GM12892 (cell line): ENCODE data around the gene MED22.

Source experiments
- POLR2A ChIP-seq: IDR thresholded peaks from 2 replicates; pipeline ENCODE4 v1.6.1; 2011; ENCODE audit warnings: low read depth, low read length, control low read depth
- POLR2AphosphoS5 ChIP-seq: IDR thresholded peaks from 2 replicates; pipeline ENCODE4 v1.6.1; 2011; ENCODE audit warnings: low read depth, low read length, control low read depth
- TAF1 ChIP-seq: IDR thresholded peaks from 2 replicates; pipeline ENCODE4 v1.6.1; 2011; ENCODE audit warnings: low read depth, mild to moderate bottlenecking, control low read depth, low read length, borderline replicate concordance

DNA sequence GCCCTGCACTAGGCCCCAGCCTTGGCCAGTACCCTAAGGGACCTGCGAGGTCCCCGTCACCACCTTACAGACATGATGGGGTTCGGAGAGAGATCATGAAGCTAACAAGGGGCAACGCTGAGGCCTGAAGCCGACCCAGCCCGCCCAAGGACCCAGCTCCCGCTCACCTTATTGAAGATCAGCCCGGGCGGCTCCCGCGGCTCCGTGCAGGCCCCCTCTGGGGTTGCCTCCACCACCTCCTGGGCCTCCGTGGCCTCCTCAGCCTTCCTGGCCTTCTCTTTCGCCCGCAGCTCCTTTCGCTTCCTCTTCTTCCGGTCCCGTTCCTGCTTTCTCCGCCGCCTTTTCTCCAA lies 15.6 kb downstream of the MED22 start:
- no peak for TF ChIP-seq TAF1
- TF ChIP-seq POLR2AphosphoS5 = no peak
- TF ChIP-seq POLR2A = no peak
